IMR-90 (cell line): ENCODE results near the gene AHR. TPM values are rescaled to one million over a fixed set of nuclear protein-coding genes. Genes with fewer than 3 reads are reported as not detected.

ENCODE experiments used
- ATAC-seq: fragments of 200-7000 bp; cut with Tn5 transposase; 2 replicates; pipeline ENCODE4 v1.9.1; 2020; ENCODE audit warnings: low read depth, mild to moderate bottlenecking, moderate library complexity
- BruUV-seq: library from RNA; stranded (reverse); fragments of 400-500 nt; replicated peaks from 2 replicates; lab custom pipeline; 2021; lab: Mats Ljungman, UMichigan
- CTCF ChIA-PET: fragments of 300-600 bp; formaldehyde crosslinking; extraction: SDS; loops from one replicate; lab custom pipeline; 2021; ENCODE audit warnings: antibody characterized with exemption; lab: Yijun Ruan, JAX
- POLR2A ChIA-PET: fragments of 300-600 bp; sonication (Branson Sonifier 250); formaldehyde crosslinking; loops from one replicate; lab custom pipeline; 2022; ENCODE audit warnings: antibody characterized with exemption; ENCODE audit not compliant: unreplicated experiment; lab: Charles Lee
- DNase-seq: peaks from one replicate; pipeline ENCODE4 v3.0.0; 2013
- H2AFZ ChIP-seq: replicated peaks from 2 replicates; pipeline ENCODE3; 2013; ENCODE audit warnings: low read length, mild to moderate bottlenecking; ENCODE audit not compliant: poor library complexity
- H2AK5ac ChIP-seq: 2 replicates; pipeline ENCODE4 v1.6.1; 2013; ENCODE audit warnings: low read depth, low read length, inconsistent platforms
- H2AK9ac ChIP-seq: replicated peaks from 2 replicates; pipeline ENCODE3; 2013; ENCODE audit warnings: mild to moderate bottlenecking, low read depth, low read length, moderate library complexity; ENCODE audit not compliant: poor library complexity
- H2BK120ac ChIP-seq: 2 replicates; pipeline ENCODE4 v1.6.1; 2013; ENCODE audit warnings: low read depth, low read length, inconsistent platforms
- H2BK15ac ChIP-seq: 3 replicates; pipeline ENCODE4 v1.6.1; 2013; ENCODE audit warnings: low read depth, low read length, inconsistent platforms
- H2BK20ac ChIP-seq: 2 replicates; pipeline ENCODE4 v1.6.1; 2013; ENCODE audit warnings: low read depth, mild to moderate bottlenecking, inconsistent platforms, low read length, moderate library complexity
- H2BK5ac ChIP-seq: 2 replicates; pipeline ENCODE4 v1.6.1; 2013; ENCODE audit warnings: mild to moderate bottlenecking, low read depth, low read length, inconsistent platforms; ENCODE audit not compliant: poor library complexity, severe bottlenecking
- H3K14ac ChIP-seq: replicated peaks from 2 replicates; pipeline ENCODE4 v1.6.1; 2013; ENCODE audit warnings: low read depth, low read length, inconsistent platforms
- H3K18ac ChIP-seq: 2 replicates; pipeline ENCODE4 v1.6.1; 2013; ENCODE audit warnings: low read depth, low read length, control low read depth
- H3K23ac ChIP-seq: 2 replicates; pipeline ENCODE4 v1.6.1; 2013; ENCODE audit warnings: low read depth, low read length, inconsistent platforms
- H3K27ac ChIP-seq: 2 replicates; pipeline ENCODE4 v1.5.1; 2013; ENCODE audit warnings: mild to moderate bottlenecking, control low read depth, low read length; ENCODE audit not compliant: insufficient read depth
- H3K27me3 ChIP-seq: 2 replicates; pipeline ENCODE4 v1.6.1; 2013; ENCODE audit warnings: low read length; ENCODE audit not compliant: control insufficient read depth, insufficient read depth
- H3K36me3 ChIP-seq: 2 replicates; pipeline ENCODE4 v1.6.1; 2013; ENCODE audit warnings: low read length, mixed read lengths; ENCODE audit not compliant: control insufficient read depth, insufficient read depth
- H3K4ac ChIP-seq: 2 replicates; pipeline ENCODE4 v1.6.1; 2013; ENCODE audit warnings: low read depth, low read length, inconsistent platforms
- H3K4me1 ChIP-seq: 2 replicates; pipeline ENCODE4 v1.6.1; 2013; ENCODE audit warnings: low read length, mixed read lengths; ENCODE audit not compliant: control insufficient read depth, insufficient read depth
- H3K4me2 ChIP-seq: 2 replicates; pipeline ENCODE4 v1.6.1; 2013; ENCODE audit warnings: low read depth, mild to moderate bottlenecking, control low read depth, low read length, moderate library complexity
- H3K4me3 ChIP-seq: 2 replicates; pipeline ENCODE4 v1.5.1; 2013; ENCODE audit warnings: low read depth, mild to moderate bottlenecking, control low read depth, low read length, moderate library complexity; ENCODE audit not compliant: insufficient read depth
- H3K56ac ChIP-seq: 2 replicates; pipeline ENCODE4 v1.6.1; 2013; ENCODE audit warnings: low read length, inconsistent platforms; ENCODE audit not compliant: insufficient read depth; ENCODE audit errors: extremely low read depth
- H3K79me1 ChIP-seq, 2 experiments: 2 replicates each; pipeline ENCODE4 v1.6.1; 2013; ENCODE audit warnings: low read length in 2 of 2, inconsistent platforms in 1 of 2, low read depth in 1 of 2
- H3K9ac ChIP-seq: 2 replicates; pipeline ENCODE4 v1.6.1; 2013; ENCODE audit warnings: low read depth, low read length, control low read depth
- H3K9me1 ChIP-seq: 2 replicates; pipeline ENCODE4 v1.6.1; 2013; ENCODE audit warnings: low read length, inconsistent platforms; ENCODE audit not compliant: insufficient read depth
- H3K9me3 ChIP-seq: 2 replicates; pipeline ENCODE4 v1.6.1; 2013; ENCODE audit warnings: low read length; ENCODE audit not compliant: control insufficient read depth, insufficient read depth
- H4K20me1 ChIP-seq: 2 replicates; pipeline ENCODE4 v1.6.1; 2013; ENCODE audit warnings: low read length, inconsistent platforms; ENCODE audit not compliant: insufficient read depth
- H4K5ac ChIP-seq: 2 replicates; pipeline ENCODE4 v1.6.1; 2013; ENCODE audit warnings: mild to moderate bottlenecking, low read depth, low read length, control low read depth
- H4K8ac ChIP-seq, 2 experiments: 2 replicates each; pipeline ENCODE4 v1.6.1; 2013; ENCODE audit warnings: low read depth in 2 of 2, low read length in 2 of 2, control low read depth in 1 of 2, inconsistent platforms in 1 of 2
- H4K91ac ChIP-seq: 2 replicates; pipeline ENCODE4 v1.6.1; 2013; ENCODE audit warnings: low read depth, low read length, inconsistent platforms; ENCODE audit not compliant: insufficient read depth
- BHLHE40 ChIP-seq: fragments of 150-350 bp; IDR thresholded peaks from 2 replicates; pipeline ENCODE4 v1.6.1; 2016; ENCODE audit warnings: mild to moderate bottlenecking, low read depth, low read length
- CEBPB ChIP-seq: IDR thresholded peaks from 2 replicates; pipeline ENCODE4 v1.6.1; 2012; ENCODE audit warnings: low read depth, low read length, improper control_type of control experiment
- CHD1 ChIP-seq: IDR thresholded peaks from 2 replicates; pipeline ENCODE4 v1.6.1; 2012; ENCODE audit warnings: low read depth, low read length, improper control_type of control experiment
- CTCF ChIP-seq: conservative IDR thresholded peaks from 2 replicates; pipeline ENCODE4 v1.5.1; 2012; ENCODE audit warnings: mild to moderate bottlenecking, low read depth, low read length, improper control_type of control experiment
- ELK1 ChIP-seq: fragments of 150-350 bp; IDR thresholded peaks from 2 replicates; pipeline ENCODE4 v1.6.1; 2016; ENCODE audit warnings: low read depth, mild to moderate bottlenecking, low read length, moderate library complexity, borderline replicate concordance
- FOS ChIP-seq: fragments of 150-350 bp; IDR thresholded peaks from 2 replicates; pipeline ENCODE4 v1.6.1; 2016; ENCODE audit warnings: low read depth, low read length
- MAFK ChIP-seq: IDR thresholded peaks from 2 replicates; pipeline ENCODE4 v1.6.1; 2012; ENCODE audit warnings: low read depth, low read length, improper control_type of control experiment
- MAZ ChIP-seq: IDR thresholded peaks from 2 replicates; pipeline ENCODE4 v1.6.1; 2012; ENCODE audit warnings: low read depth, mild to moderate bottlenecking, low read length, improper control_type of control experiment, moderate library complexity, borderline replicate concordance
- MXI1 ChIP-seq: IDR thresholded peaks from 2 replicates; pipeline ENCODE4 v1.6.1; 2012; ENCODE audit warnings: low read depth, mild to moderate bottlenecking, low read length, moderate library complexity, borderline replicate concordance
- NFE2L2 ChIP-seq: fragments of 150-350 bp; IDR thresholded peaks from 2 replicates; pipeline ENCODE4 v1.6.1; 2016; ENCODE audit warnings: low read depth, mild to moderate bottlenecking, low read length
- POLR2A ChIP-seq: IDR thresholded peaks from 2 replicates; pipeline ENCODE4 v1.6.1; 2012; ENCODE audit warnings: mild to moderate bottlenecking, low read depth, low read length
- RAD21 ChIP-seq: IDR thresholded peaks from 2 replicates; pipeline ENCODE4 v1.6.1; 2012; ENCODE audit warnings: low read length, improper control_type of control experiment
- RCOR1 ChIP-seq: IDR thresholded peaks from 2 replicates; pipeline ENCODE4 v1.6.1; 2012; ENCODE audit warnings: mild to moderate bottlenecking, low read length, improper control_type of control experiment; ENCODE audit not compliant: insufficient replicate concordance
- RFX5 ChIP-seq: IDR thresholded peaks from 2 replicates; pipeline ENCODE4 v1.8.0; 2012; ENCODE audit warnings: low read depth, mild to moderate bottlenecking, low read length, moderate library complexity
- SMC3 ChIP-seq: fragments of 150-350 bp; IDR thresholded peaks from 2 replicates; pipeline ENCODE4 v1.6.1; 2016; ENCODE audit warnings: low read depth, mild to moderate bottlenecking, antibody characterized with exemption, low read length, moderate library complexity
- USF2 ChIP-seq: fragments of 150-350 bp; IDR thresholded peaks from 2 replicates; pipeline ENCODE4 v1.6.1; 2017; ENCODE audit warnings: mild to moderate bottlenecking, antibody characterized with exemption, low read length, low read depth
- WGBS, 2 experiments: methylation state at CpG; one replicate each; pipeline versions ENCODE4 v1.1.5 to v1.1.7; 2013; ENCODE audit warnings: missing lambda C conversion rate in 2 of 2; ENCODE audit not compliant: insufficient read length in 1 of 2; ENCODE audit errors: extremely low coverage in 2 of 2; 5-methylcytosine and 5-hydroxymethylcytosine counted together
- dilution Hi-C: fragments of 300-500 bp; cut with HindIII; formaldehyde crosslinking; loops from one replicate; pipeline ENCODE4 v1.14.3; 2018; ENCODE audit warnings: low sequenced_read_pairs; ENCODE audit not compliant: unreplicated experiment
- in situ Hi-C: fragments of 300-500 bp; cut with MboI; formaldehyde crosslinking; loops from 3 replicates; pipeline ENCODE4 v1.14.3; 2019; ENCODE audit warnings: low sequenced_read_pairs, inconsistent platforms, mixed read lengths
- intact Hi-C: fragments of 100-400 bp; cut with micrococcal nuclease; formaldehyde crosslinking; loops from 2 replicates; pipeline ENCODE4 v1.10.0; 2022
- polyA plus RNA-seq, 3 experiments: library from polyadenylated mRNA; depleted of rRNA; stranded (reverse); fragments of >200 nt; gene quantifications; 2 replicates each; pipeline ENCODE4 v1.2.3, GENCODE V29; 2012; ENCODE audit warnings: low replicate concordance in 1 of 3
- total RNA-seq: library from RNA; depleted of rRNA; stranded (reverse); fragments of >200 nt; gene quantifications from 2 replicates; pipeline ENCODE4 v1.2.3, GENCODE V29; 2012

The AHR gene
- total and polyA plus RNA-seq, 2 of the 4 experiments (the other 2 are of a cell fraction), result 6.9 to 55.2 TPM

DNA sequence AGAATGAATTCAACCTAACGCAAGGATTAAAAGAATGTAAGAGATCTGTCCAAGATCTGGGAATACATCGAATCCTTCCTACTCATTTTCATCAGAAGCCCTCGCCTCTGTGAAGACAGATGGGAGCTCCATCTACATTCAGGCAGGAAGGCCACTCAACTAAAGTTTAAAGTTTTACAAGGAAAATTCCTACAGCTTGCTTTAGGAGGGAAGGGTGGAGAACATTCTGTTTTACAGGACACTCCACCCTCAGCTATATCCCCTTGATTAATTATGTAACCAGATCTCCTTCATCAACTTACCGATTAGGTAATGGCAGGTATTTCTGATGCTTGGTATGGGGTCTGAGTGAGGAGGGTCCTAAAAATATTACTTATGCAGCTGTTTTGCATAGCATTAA, 5.6 kb upstream of the AHR start:
- Histone ChIP-seq H3K4me3 (no peak overlapping the region), H3K9me3 (no peaks in the 10 kb centered on the region), H2BK5ac (no peak overlapping the region), H3K4me2 (no peak overlapping the region), H3K23ac (no peak overlapping the region), H2BK20ac (no peak overlapping the region), H2AK5ac (no peak overlapping the region), H4K8ac (no peak overlapping the region), H3K4ac (no peak overlapping the region), H3K14ac (no peak overlapping the region), H3K27ac (no peak overlapping the region), H4K91ac (no peak overlapping the region), H2AFZ (no peak overlapping the region), H4K20me1 (no peaks in the 10 kb centered on the region), H3K79me1 (no peaks in the 10 kb centered on the region), H3K9me1 (no peaks in the 10 kb centered on the region), H3K4me1 (0 out of 2 replicates have a peak, but pooled peaks cover 2% of the 10 kb centered on the region), H3K18ac (no peak overlapping the region), H2AK9ac (no peak overlapping the region), H2BK15ac (no peak overlapping the region), H4K5ac (no peak overlapping the region), H2BK120ac (no peak overlapping the region), H3K36me3 (no peaks in the 10 kb centered on the region), H3K27me3 (no peaks in the 10 kb centered on the region), H3K56ac (no peak overlapping the region), H3K9ac (no peak overlapping the region)
- DNase-seq (no peak), ATAC-seq (no peak)
- in situ Hi-C loops, result no loop called here
- TF ChIP-seq RCOR1 (no peak), CHD1 (no peak), MAZ (no peak), NFE2L2 (no peak), MXI1 (no peak), CEBPB (no peak), CTCF (no peak), MAFK (no peak), RAD21 (no peak), SMC3 (no peak), FOS (no peak), USF2 (no peak), BHLHE40 (no peak), RFX5 (no peak), POLR2A (no peak), ELK1 (no peak)
- ChIA-PET CTCF (no interaction called here), POLR2A (no interaction called here)
- no CpG with 5 or more reads among the region's 4 CpGs for WGBS, 2 experiments
- BruUV-seq, result no TSS peak
- dilution Hi-C loops, result no loop called here
- intact Hi-C loops, result no loop called here
